GM12875 (cell line): ENCODE results near the gene SLFN12.
"Not testable (repeated sequence)": the region's sequence is repeated elsewhere in the genome, so short reads cannot be mapped to it uniquely, and the experiment has no call there.

Experiments used
- H3K4me3 ChIP-seq: one replicate; pipeline ENCODE4 v1.5.1; 2011; ENCODE audit warnings: low read depth, low read length, control low read depth
- TF ChIP-seq, protein P1 (sequence below): IDR thresholded peaks from 2 replicates; pipeline ENCODE4 v1.5.1; 2011; ENCODE audit warnings: low read depth, mild to moderate bottlenecking, control low read depth, inconsistent platforms, low read length, moderate library complexity, borderline replicate concordance; ENCODE audit not compliant: insufficient read depth

The SLFN12 gene

DNA sequence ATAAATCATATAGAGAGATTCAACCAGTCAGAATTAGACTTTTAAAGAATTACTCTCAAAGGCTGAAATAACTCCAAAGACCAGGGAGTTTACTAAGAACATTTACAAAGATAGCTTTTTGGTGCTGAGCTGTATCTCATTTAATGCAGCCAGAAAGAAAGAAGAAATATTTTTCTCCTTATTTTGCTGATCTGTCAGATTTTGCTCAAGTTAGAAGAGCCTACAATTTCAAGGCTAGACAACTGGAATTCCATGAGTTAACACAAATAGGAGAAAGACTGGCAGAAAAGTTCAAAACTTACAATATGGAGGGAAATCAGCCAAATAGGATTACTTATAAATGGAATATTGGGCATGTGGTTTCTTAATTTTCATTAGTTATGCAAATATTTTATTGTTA is 6.1 kb upstream of the SLFN12 start:
- TF ChIP-seq, protein P1, sequence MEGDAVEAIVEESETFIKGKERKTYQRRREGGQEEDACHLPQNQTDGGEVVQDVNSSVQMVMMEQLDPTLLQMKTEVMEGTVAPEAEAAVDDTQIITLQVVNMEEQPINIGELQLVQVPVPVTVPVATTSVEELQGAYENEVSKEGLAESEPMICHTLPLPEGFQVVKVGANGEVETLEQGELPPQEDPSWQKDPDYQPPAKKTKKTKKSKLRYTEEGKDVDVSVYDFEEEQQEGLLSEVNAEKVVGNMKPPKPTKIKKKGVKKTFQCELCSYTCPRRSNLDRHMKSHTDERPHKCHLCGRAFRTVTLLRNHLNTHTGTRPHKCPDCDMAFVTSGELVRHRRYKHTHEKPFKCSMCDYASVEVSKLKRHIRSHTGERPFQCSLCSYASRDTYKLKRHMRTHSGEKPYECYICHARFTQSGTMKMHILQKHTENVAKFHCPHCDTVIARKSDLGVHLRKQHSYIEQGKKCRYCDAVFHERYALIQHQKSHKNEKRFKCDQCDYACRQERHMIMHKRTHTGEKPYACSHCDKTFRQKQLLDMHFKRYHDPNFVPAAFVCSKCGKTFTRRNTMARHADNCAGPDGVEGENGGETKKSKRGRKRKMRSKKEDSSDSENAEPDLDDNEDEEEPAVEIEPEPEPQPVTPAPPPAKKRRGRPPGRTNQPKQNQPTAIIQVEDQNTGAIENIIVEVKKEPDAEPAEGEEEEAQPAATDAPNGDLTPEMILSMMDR: no peak
- H3K4me3 ChIP-seq: no peak overlapping the region

DNA sequence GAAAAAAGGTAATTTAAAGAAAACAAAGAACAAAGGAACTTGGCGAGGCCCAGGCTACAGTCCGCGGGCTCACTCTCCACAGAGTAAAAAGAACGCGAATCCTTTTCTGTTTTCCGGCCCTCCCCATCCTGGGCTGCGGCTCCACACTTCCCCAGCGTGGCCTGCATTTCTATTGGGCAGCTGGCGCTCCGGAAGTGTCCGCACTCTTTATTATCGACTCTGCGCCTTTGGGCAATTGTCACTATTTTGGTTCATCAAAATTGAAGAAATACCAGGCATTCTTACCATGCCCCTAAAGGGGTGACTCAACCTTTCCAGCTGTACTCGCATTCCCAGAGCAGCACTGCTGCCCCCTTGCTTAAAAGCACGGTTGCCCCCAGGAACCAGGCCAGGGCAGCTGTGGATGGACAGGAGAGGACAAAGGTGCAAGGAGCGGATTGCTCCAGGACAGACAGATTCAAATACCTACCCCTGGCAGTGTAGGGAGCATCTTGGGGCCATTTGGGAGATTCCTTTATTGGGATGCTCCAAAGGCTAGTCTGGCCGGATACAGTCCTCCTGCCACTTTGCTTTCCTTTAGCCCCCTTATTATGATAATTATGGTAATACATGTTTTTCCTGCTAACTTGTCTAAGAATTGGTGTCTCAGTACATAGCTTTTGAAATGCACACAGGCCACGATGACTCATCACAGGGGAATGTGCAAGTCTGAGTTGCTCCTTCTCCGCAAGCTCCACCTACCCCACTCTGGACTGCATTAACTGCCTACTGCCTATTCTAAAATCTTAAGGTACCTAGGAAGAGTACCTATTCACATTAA is 985 bp upstream of the SLFN12 start:
- peak overlapping the region; percentile 66 for H3K4me3 ChIP-seq

DNA sequence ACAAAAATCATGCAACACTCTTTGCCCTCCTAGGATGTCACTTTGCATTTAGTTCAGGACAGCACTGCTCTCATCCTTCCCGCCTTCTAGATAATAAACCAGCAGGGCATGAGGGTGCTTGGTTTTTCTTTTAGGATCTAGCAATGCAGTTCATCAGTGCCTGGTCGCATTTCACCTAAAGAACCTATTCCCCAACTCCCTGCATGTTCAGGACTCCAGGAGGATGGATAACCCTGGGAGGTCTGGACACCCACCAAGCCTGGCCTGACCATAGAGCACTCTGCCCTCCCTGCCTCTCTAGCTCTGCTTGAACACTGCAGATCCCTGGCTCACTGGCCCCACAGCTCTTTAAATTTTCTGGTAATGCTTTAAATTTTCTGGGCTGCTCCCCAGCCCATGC is 2.6 kb downstream of the SLFN12 start:
- TF ChIP-seq, protein P1: no peak
- H3K4me3 ChIP-seq: no peak overlapping the region

More for the DNA sequence above, 985 bp upstream of the SLFN12 start:
- TF ChIP-seq, protein P1: no peak

DNA sequence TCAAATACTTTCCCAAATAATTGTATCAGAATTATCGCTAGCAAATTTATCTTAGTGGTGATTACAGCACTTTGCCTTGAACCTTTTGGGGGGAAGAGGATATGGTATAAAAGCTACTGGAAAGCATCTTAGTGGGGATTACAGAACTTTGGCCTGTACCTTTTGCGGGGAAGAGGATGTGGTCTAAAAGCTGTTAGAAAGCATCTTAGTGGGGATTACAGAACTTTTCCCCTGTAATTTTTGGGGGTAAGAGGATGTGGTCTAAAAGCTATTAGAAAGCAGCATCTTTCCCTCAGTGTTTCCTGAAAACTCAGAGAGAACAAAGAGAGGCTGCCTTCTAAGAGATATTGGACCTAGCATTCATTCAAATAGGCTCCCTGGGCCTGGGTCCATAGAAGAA is 4.1 kb downstream of the SLFN12 start:
- H3K4me3 ChIP-seq: no peak overlapping the region
- TF ChIP-seq, protein P1: no peak

DNA sequence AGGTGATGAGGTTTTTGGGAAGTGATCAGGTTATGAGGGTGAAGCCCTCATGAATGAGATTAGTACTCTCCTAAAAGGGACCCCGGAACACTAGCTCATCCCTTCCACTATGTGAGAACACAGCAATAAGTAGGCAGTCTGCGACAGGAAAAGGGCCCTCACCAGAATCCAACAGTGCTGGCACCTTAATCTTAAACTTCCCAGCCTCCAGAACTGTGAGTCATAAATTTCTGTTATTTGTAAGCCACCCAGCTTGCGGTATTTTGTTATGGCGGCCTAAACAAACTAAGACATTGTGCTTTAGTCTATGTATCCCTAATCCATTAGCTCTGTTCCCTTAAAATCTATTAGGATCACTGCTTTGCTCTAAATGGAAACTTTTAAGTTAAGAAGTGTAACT is 8.5 kb downstream of the SLFN12 start:
- no peak overlapping the region for H3K4me3 ChIP-seq
- TF ChIP-seq, protein P1: no peak

DNA sequence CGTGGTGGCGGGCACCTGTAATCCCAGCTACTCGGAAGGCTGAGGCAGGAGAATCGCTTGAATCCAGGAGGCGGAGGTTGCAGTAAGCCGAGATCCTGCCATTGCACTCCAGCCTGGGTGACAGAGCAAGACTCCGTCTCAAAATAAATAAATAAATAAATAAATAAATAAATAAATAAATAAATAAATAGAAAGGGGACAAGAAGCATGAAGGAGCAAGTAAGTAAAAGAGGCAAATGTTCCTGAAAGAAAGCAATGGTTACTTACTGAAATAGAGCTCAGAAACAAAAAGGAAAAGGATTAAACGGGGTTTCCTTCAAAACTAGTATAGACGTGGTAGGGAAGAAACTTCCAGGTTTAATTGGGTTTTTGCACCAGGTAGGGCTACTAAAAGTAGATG is 11.2 kb downstream of the SLFN12 start:
- not testable (repeated sequence) for H3K4me3 ChIP-seq

DNA sequence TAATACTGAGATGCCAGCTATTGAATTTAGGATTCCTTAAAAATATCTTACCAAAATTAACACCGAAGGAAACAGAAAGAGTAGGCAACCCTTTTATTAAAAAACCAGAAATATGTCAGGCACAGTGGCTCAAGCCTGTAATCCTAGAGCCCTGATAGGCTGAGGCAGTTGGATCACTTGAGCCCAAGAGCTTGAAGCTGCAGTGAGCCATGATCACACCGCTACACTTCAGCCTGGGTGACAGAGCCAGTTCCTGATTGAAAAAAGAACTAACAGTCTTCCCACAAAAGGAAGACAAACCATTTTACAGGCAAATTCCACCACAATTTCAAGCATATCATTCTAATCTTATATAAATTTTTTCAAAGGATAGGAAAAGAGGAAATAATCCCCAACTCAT is 15.6 kb downstream of the SLFN12 start:
- TF ChIP-seq, protein P1: no peak
- H3K4me3 ChIP-seq: no peak overlapping the region

DNA sequence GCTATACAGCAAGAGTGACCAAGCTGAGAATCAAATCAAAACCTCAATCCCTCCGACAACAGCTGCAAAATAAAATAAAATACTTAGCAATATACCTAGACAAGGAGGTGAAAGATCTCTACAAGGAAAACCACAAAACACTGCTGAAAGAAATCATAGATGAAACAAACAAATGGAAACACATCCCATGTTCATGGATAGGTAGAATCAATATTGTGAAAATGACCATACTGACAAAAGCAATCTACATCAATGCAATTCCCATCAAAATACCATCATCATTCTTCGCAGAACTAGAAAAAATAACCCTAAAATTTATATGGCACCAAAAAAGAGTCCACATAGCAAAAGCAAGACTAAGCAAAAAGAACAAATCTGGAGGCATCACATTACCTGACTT is 17.6 kb downstream of the SLFN12 start:
- not testable (repeated sequence) for H3K4me3 ChIP-seq
